IPS-15b (cell line): ENCODE data around the gene HOXC4.
A peak's percentile ranks its signal among the peaks of the same experiment; 100 is the strongest.
"Not testable (repeated sequence)": the region's sequence is repeated elsewhere in the genome, so short reads cannot be mapped to it uniquely, and the experiment has no call there.

Experiments used
- H3K27me3 ChIP-seq: one replicate; pipeline ENCODE4 v1.6.1; 2013; ENCODE audit warnings: low read length; ENCODE audit not compliant: control insufficient read depth, insufficient read depth
- H3K36me3 ChIP-seq: one replicate; pipeline ENCODE4 v1.6.1; 2013; ENCODE audit warnings: low read length; ENCODE audit not compliant: control insufficient read depth, insufficient read depth
- H3K4me1 ChIP-seq: one replicate; pipeline ENCODE4 v1.6.1; 2013; ENCODE audit warnings: mild to moderate bottlenecking, low read length; ENCODE audit not compliant: control insufficient read depth, insufficient read depth
- H3K4me3 ChIP-seq: one replicate; pipeline ENCODE4 v1.5.1; 2013; ENCODE audit warnings: low read depth, low read length
- H3K9ac ChIP-seq: one replicate; pipeline ENCODE4 v1.6.1; 2013; ENCODE audit warnings: low read depth, mild to moderate bottlenecking, low read length
- H3K9me3 ChIP-seq: one replicate; pipeline ENCODE4 v1.6.1; 2013; ENCODE audit warnings: mild to moderate bottlenecking, low read length; ENCODE audit not compliant: control insufficient read depth, insufficient read depth

The HOXC4 gene

GRCh38 chr12:54059668-54060067 lies 6.0 kb downstream of the HOXC4 start:
- Histone ChIP-seq H3K4me1 (peaks cover 18% of the 10 kb centered on the region), H3K4me3 (peak overlapping the region; percentile 6), H3K9me3 (no peaks in the 10 kb centered on the region), H3K27me3 (peaks cover 98% of the 10 kb centered on the region), H3K9ac (no peak overlapping the region), H3K36me3 (no peaks in the 10 kb centered on the region)

- H3K4me3 ChIP-seq: peak overlapping the region; percentile 6
Measured at GRCh38 chr12:54060174-54060974, 6.7 kb downstream of the HOXC4 start.

GRCh38 chr12:54060975-54061778 lies 7.5 kb downstream of the HOXC4 start:
- H3K9me3 ChIP-seq: no peaks in the 10 kb centered on the region
- peaks cover 99% of the 10 kb centered on the region for H3K27me3 ChIP-seq
- no peaks in the 10 kb centered on the region for H3K36me3 ChIP-seq
- peaks cover 12% of the 10 kb centered on the region for H3K4me1 ChIP-seq
- H3K9ac ChIP-seq: no peak overlapping the region
- H3K4me3 ChIP-seq: peak overlapping the region; percentile 6

More at GRCh38 chr12:54060174-54060974, 6.7 kb downstream of the HOXC4 start:
- Histone ChIP-seq H3K9me3 (no peaks in the 10 kb centered on the region), H3K36me3 (no peaks in the 10 kb centered on the region), H3K4me1 (peaks cover 18% of the 10 kb centered on the region), H3K27me3 (peaks cover 99% of the 10 kb centered on the region), H3K9ac (no peak overlapping the region)

GRCh38 chr12:54065677-54066076 lies 12.0 kb downstream of the HOXC4 start:
- H3K9ac ChIP-seq: no peak overlapping the region
- no peaks in the 10 kb centered on the region for H3K9me3 ChIP-seq
- H3K4me3 ChIP-seq: no peak overlapping the region
- no peaks in the 10 kb centered on the region for H3K36me3 ChIP-seq
- H3K27me3 ChIP-seq: peaks cover 88% of the 10 kb centered on the region
- peaks cover 1% of the 10 kb centered on the region for H3K4me1 ChIP-seq

GRCh38 chr12:54066408-54066807 lies 12.8 kb downstream of the HOXC4 start:
- Histone ChIP-seq H3K4me3 (no peak overlapping the region), H3K9me3 (no peaks in the 10 kb centered on the region), H3K4me1 (no peaks in the 10 kb centered on the region), H3K36me3 (no peaks in the 10 kb centered on the region), H3K9ac (no peak overlapping the region), H3K27me3 (peaks cover 88% of the 10 kb centered on the region)

GRCh38 chr12:54068418-54069070 lies 14.9 kb downstream of the HOXC4 start:
- Histone ChIP-seq H3K27me3 (peaks cover 88% of the 10 kb centered on the region), H3K4me3 (no peak overlapping the region), H3K4me1 (no peaks in the 10 kb centered on the region), H3K9me3 (no peaks in the 10 kb centered on the region), H3K9ac (no peak overlapping the region), H3K36me3 (no peaks in the 10 kb centered on the region)

GRCh38 chr12:54071942-54072341 lies 18.3 kb downstream of the HOXC4 start:
- Histone ChIP-seq H3K27me3 (peaks cover 78% of the 10 kb centered on the region), H3K4me1 (peaks cover 3% of the 10 kb centered on the region), H3K36me3 (no peaks in the 10 kb centered on the region), H3K9me3 (no peaks in the 10 kb centered on the region), H3K4me3 (no peak overlapping the region), H3K9ac (no peak overlapping the region)

- Histone ChIP-seq H3K27me3 (peaks cover 86% of the 10 kb centered on the region), H3K36me3 (no peaks in the 10 kb centered on the region), H3K9ac (no peak overlapping the region), H3K4me3 (no peak overlapping the region), H3K4me1 (peaks cover 5% of the 10 kb centered on the region), H3K9me3 (no peaks in the 10 kb centered on the region)
Measured at GRCh38 chr12:54074308-54074707, 20.7 kb downstream of the HOXC4 start.

- Histone ChIP-seq H3K4me3 (no peak overlapping the region), H3K36me3 (no peaks in the 10 kb centered on the region), H3K9me3 (no peaks in the 10 kb centered on the region), H3K9ac (no peak overlapping the region), H3K27me3 (peaks cover 87% of the 10 kb centered on the region), H3K4me1 (peaks cover 5% of the 10 kb centered on the region)
Measured at GRCh38 chr12:54075409-54075808, 21.8 kb downstream of the HOXC4 start.

GRCh38 chr12:54075974-54076373 lies 22.3 kb downstream of the HOXC4 start:
- no peaks in the 10 kb centered on the region for H3K36me3 ChIP-seq
- H3K9me3 ChIP-seq: no peaks in the 10 kb centered on the region
- no peak overlapping the region for H3K9ac ChIP-seq
- H3K27me3 ChIP-seq: peaks cover 87% of the 10 kb centered on the region
- H3K4me3 ChIP-seq: no peak overlapping the region
- H3K4me1 ChIP-seq: peaks cover 5% of the 10 kb centered on the region

- peaks cover 86% of the 10 kb centered on the region for H3K27me3 ChIP-seq
- not testable (repeated sequence) for H3K4me1 ChIP-seq, H3K36me3 ChIP-seq, H3K9ac ChIP-seq, H3K9me3 ChIP-seq
- peak overlapping the region; percentile 13 for H3K4me3 ChIP-seq
Measured at GRCh38 chr12:54077843-54078242, 24.2 kb downstream of the HOXC4 start.
